ENCODE results near the gene IL26.

GRCh38 chr12:68233498-68233897 lies 7.9 kb upstream of the IL26 start:
- TF ChIP-seq CTCF (IDR thresholded peaks at IDR 0.05) (no peak), POLR2A (IDR thresholded peaks at IDR 0.05) (no peak), EP300 (IDR thresholded peaks at IDR 0.05) (no peak)
